HG03139 (cell line): ENCODE results near the gene CYB561D1.

Experiments
- ATAC-seq: cut with Tn5 transposase; IDR thresholded peaks from one replicate; pipeline ENCODE4 v1.9.1; 2021; ENCODE audit not compliant: unreplicated experiment

CYB561D1 gene

DNA sequence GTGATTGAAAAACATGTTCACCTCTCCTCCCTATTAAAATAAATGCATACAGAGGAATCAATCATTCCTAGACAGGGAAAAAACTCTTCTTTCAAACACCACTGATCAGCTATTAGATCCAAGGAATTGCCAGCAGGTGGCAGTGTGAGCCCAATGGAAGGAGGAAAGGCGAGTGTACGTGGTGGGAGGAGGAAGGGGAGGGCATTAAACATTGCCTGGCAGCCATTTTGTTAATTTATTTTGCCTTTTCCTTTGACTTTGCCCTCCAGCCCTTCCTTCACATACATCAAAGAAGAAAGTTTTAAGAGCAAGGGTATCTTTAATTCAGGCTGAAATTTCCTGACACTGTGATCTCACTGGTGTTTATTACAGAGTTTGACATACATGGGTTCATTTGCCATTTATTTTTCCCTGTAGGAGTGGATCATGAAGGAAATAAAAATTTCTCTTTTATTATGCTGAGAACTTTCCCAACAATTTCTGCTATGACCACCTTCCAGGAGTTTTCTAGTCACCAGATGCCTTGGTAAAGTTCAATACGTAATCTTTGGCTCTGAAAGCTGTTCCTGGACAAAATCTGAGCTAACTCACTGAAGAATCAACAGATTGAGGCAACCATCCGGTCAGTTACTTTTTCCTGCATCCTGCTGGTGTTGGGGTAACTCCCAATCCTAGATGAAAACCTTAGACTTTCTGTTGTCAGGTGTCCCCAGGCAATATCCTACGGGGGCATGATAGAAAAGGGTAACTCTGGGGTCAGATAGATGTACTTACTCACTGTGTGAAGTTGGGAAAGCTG is 52.6 kb downstream of the CYB561D1 start:
- ATAC-seq = peak; percentile 38

DNA sequence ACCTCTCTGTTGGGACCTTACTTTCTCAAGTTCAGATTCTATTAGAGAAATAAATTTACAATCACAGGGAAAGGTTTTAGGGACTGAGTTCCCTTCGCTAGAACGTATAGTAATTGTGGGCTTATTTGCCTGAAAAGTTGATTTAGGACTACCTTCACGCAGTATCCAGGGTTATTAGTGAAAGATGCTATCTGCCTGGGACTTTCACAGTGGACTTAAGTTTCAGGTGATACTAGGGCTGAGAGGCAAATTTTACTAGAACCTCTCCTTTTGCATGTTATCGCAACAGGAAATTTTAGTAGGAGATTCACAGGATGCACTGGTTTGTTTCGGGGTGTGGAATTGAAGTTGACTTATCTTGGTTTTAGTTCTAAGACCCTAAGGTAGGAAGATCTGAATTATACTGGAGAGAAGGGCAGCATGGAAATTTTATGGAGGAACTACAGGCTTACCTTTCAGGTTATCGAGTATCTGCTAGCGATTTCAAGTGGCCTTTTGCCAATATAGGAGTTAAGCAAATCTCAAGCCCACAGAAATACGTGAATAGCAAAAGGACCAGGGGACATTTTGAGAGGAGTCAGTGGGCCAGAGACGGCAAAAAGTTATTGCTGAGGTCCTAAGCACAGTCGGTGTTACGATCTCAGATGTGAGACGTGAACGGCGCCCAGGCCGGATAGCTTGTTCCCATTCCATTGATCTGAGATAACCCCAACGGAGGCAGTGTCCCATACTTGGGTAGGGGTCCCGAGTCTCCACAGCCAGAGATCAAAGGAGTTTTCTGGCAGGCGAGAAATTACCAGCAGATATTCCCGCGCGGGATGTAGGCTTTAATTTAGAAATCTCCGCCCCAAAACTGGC is 53.8 kb downstream of the CYB561D1 start:
- no peak for ATAC-seq

- ATAC-seq = peak; percentile 84
These were observed 54.7 kb downstream of the CYB561D1 start, which contains the start of gene GNAI3 for GRCh38 chr1:109548321-109549267. Gene GNAI3 (plus strand): TSS chr1:109548615. CDS start chr1:109548721, 106 bp downstream.
